D721Med (cell line): ENCODE data around the gene USP6NL.

Experiments
- DNase-seq: peaks from one replicate; pipeline ENCODE4 v3.0.0; 2011; ENCODE audit warnings: low spot score; ENCODE audit not compliant: insufficient read length
- FAIRE-seq: peaks from 2 replicates; lab custom pipeline; 2011; peaks lifted over from hg19 to GRCh38; lab: Jason Lieb, UNC
- CTCF ChIP-seq: IDR thresholded peaks from 2 replicates; pipeline ENCODE4 v1.5.1; 2012; ENCODE audit warnings: mild to moderate bottlenecking, control low read depth; ENCODE audit not compliant: insufficient read depth; ENCODE audit errors: missing control alignments

Gene USP6NL

GRCh38 chr10:11435581-11435981, 175.9 kb downstream of the USP6NL start:
- FAIRE-seq, result no peak
- no peak for DNase-seq
- no peak for TF ChIP-seq CTCF

GRCh38 chr10:11434324-11434723, 177.1 kb downstream of the USP6NL start:
- peak; percentile 30 for TF ChIP-seq CTCF
- no peak for FAIRE-seq
- DNase-seq, result no peak

- DNase-seq (no peak), FAIRE-seq (no peak)
- TF ChIP-seq CTCF, result no peak
Observed at GRCh38 chr10:11433657-11434056, 177.8 kb downstream of the USP6NL start.

GRCh38 chr10:11431216-11431555, 180.3 kb downstream of the USP6NL start:
- DNase-seq (no peak), FAIRE-seq (no peak)
- TF ChIP-seq CTCF, result no peak

GRCh38 chr10:11430421-11431215, 180.8 kb downstream of the USP6NL start:
- no peak for FAIRE-seq

GRCh38 chr10:11429439-11430052, 181.9 kb downstream of the USP6NL start:
- TF ChIP-seq CTCF, result no peak
- FAIRE-seq (no peak), DNase-seq (no peak)

More at GRCh38 chr10:11430421-11431215, 180.8 kb downstream of the USP6NL start:
- no peak for DNase-seq
- TF ChIP-seq CTCF, result no peak

- TF ChIP-seq CTCF, result no peak
- FAIRE-seq (no peak), DNase-seq (no peak)
Observed at GRCh38 chr10:11425676-11426075, 185.8 kb downstream of the USP6NL start.
